NCI-H128 (cell line): Measurements from ENCODE around the gene COL5A1.

Experiments used
- DNase-seq: peaks from one replicate; lab custom pipeline; 2025; ENCODE audit not compliant: unreplicated experiment; lab: John Stamatoyannopoulos, UW

The COL5A1 gene

DNA sequence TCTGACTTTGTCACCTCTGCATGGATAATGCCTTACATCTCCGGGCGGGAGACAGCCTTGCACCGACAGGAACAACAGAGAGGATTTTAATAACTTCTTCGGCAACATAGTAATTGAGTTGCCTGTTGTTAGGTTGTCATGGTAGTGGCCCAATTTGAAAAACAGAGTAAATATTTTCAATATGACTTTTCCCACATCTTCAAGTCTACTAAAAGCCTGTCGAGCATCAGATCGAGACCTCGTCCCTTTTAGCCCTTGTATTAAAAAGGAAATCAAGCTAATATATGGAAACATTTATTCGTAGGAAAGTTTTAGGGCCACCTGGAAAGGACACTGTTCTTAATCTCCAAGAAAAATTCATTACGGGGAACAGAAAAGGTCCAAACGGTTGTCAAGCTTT is 168.2 kb downstream of the COL5A1 start:
- no peak for DNase-seq

DNA sequence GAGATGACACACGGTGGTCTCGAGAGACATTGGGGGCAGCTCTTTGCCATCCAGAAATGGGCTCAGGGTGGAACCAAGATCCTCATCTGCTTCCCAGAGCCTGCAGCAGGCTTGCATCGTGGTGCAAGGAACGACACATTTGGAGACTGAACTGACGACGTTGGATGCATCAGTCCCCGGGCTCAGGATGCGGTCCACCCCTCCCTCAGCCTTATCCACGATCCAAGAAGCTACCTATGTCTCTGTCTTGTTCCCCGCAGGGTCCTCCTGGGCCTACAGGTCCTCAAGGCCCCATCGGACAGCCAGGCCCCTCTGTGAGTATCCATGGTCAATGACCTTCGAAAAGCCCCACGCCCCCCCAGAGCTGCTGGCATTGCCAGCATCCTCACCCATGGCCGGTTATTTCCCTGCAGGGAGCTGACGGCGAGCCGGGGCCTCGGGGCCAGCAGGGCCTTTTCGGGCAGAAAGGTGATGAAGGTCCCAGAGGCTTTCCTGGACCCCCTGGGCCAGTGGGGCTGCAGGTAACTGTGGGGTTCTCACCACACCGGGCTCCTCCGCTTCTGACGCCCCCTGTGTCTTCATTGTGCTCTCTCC is 169.6 kb downstream of the COL5A1 start:
- no peak for DNase-seq

GRCh38 chr9:134811673-134812342 is 170.2 kb downstream of the COL5A1 start:
- no peak for DNase-seq

- no peak for DNase-seq
Observed at GRCh38 chr9:134812343-134812673, 170.7 kb downstream of the COL5A1 start.

- DNase-seq, result no peak
Observed at GRCh38 chr9:134813841-134814240, 172.2 kb downstream of the COL5A1 start.

GRCh38 chr9:134814598-134815215 is 173.1 kb downstream of the COL5A1 start:
- DNase-seq, result no peak

GRCh38 chr9:134815435-134816214 is 174.0 kb downstream of the COL5A1 start:
- no peak for DNase-seq

GRCh38 chr9:134816264-134816663 is 174.7 kb downstream of the COL5A1 start:
- no peak for DNase-seq

- no peak for DNase-seq
Observed at GRCh38 chr9:134818000-134818568, 176.5 kb downstream of the COL5A1 start.

GRCh38 chr9:134818591-134818990 is 177.0 kb downstream of the COL5A1 start:
- DNase-seq, result no peak

DNA sequence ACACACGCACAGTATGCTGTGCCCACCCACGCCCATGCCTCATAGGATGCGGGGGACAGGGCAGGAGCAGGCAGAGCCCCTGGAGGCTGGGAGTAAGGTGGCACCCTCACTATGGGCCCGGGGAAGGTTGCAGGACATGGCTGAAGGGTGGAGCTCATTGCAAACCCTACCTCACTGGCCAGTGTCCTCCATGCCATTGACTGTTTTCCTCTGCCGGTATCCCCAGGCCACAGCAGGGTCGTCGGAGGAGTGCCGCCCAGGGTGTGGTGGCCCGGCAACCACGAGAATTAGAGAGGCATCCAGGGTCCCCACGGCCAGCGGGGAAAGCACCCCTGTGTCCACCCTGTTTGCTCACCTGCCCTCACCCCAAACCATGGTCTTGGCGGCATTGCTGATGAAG is 179.3 kb downstream of the COL5A1 start:
- no peak for DNase-seq

GRCh38 chr9:134822541-134822940 is 180.9 kb downstream of the COL5A1 start:
- DNase-seq, result no peak

DNA sequence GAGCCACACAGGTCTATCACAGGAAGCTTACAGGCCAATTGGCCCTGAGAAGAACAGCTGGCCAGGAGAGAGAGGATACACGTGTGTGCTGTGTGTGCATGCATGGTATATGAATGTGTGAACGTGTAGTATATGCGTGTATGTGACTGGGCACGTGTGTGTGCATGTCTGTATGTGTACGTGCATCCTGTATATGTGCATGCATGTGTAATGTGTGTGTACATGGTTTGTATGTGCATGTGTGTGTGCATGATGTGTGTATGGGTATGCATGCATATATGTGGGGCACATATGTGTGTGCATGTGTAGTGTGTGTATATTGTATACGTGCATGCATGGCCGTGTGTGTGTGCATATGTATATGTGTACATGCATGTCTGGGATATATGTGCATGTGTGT is 182.0 kb downstream of the COL5A1 start:
- no peak for DNase-seq

DNA sequence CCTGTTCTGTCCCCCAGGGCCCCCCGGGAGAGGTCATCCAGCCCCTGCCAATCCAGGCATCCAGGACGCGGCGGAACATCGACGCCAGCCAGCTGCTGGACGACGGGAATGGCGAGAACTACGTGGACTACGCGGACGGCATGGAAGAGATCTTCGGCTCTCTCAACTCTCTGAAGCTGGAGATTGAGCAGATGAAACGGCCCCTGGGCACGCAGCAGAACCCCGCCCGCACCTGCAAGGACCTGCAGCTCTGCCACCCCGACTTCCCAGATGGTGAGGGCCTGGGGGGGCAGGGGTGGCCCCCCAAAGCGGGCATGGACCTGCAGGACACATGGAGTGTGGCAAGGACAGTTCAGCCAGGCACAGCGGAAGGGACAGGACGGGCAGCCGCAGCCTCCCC is 183.0 kb downstream of the COL5A1 start:
- DNase-seq, result no peak

- no peak for DNase-seq
Observed at GRCh38 chr9:134825025-134825424, 183.4 kb downstream of the COL5A1 start.

DNA sequence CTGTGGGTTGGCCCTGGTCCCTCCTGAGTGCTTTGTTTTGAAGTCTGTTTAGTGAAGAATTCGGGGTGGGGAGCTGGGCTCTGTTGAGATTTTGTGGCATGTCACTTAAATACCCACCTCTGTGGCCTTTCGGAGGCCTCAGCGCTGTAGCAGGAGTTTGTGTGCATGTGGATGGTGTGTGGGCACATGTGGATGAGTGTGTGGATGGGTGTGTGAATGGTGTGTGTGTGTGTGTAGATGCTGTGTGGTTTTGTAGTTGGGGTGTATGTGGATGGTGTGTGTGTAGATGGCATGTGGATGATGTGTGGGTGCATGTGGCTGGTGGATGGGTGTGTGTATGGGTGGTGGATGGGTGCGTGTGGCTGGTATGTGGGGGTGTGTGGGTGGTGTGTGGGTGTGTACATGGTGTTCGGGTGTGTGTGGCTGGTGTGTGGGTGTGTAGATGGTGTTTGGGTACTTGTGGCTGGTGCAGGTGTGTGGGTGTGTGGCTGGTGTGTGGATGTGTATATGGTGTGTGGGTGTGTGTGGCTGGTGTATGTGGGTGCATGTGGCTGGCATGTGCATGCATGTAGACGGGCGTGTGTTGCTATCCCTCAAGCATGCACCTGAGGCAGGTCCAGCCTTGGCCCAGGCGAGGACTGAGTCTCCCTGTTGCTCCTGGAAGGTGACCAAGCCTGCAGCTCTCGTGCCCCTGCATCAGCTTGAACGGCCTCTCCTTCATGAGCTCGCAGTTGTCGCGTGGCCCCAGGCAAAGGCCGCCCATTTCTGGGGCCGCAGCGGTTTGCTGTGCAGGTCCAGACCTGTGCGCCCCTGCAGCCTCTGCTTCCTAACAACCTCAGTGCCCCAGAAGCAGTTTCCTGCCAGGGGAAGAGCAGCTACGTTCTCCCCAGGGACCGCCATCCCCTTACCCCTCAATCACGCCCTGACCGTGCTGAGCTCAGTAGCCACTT is 185.0 kb downstream of the COL5A1 start:
- no peak for DNase-seq

DNA sequence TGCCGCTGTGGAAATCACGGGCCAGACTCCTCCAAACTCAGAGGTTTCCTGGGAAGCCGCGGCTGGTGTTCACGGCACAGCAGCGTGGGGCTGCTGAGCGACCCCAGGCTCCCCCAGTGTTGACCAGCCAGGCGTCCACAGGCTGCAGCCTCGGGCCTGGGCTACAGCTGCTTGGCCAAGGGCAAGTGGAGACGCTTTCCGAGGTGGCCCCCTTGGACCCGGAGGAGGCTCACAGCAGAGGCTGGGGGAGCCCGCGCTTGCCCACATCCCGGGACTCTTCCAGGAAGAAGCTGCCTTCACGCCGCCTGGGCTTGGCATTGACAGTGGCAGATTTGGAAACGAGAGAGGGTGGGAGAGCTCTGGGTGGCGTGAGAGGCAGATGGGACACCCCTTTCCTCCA is 186.0 kb downstream of the COL5A1 start:
- no peak for DNase-seq

- DNase-seq, result no peak
Observed at GRCh38 chr9:134827993-134828392, 186.4 kb downstream of the COL5A1 start.

- no peak for DNase-seq
Observed at GRCh38 chr9:134828892-134829291, 187.3 kb downstream of the COL5A1 start.

GRCh38 chr9:134829356-134829937 is 187.8 kb downstream of the COL5A1 start:
- no peak for DNase-seq
